AG09309 (cell line): ENCODE results near the gene PHB1.

Experiments used
- DNase-seq: peaks from one replicate; pipeline ENCODE4 v3.0.0-alpha.2; 2010; ENCODE audit warnings: low read depth
- H3K4me3 ChIP-seq: 2 replicates; pipeline ENCODE4 v1.5.1; 2011; ENCODE audit warnings: mild to moderate bottlenecking, low read depth, low read length, moderate library complexity; ENCODE audit not compliant: control insufficient read depth
- CTCF ChIP-seq: IDR thresholded peaks from 2 replicates; pipeline ENCODE4 v1.5.1; 2011; ENCODE audit warnings: mild to moderate bottlenecking, low read depth, low read length, inconsistent platforms; ENCODE audit not compliant: insufficient read depth, control insufficient read depth; ENCODE audit errors: missing control alignments

Gene PHB1

GRCh38 chr17:49384951-49385350, 29.7 kb downstream of the PHB1 start:
- TF ChIP-seq CTCF = no peak
- no peak overlapping the region for H3K4me3 ChIP-seq
- no peak for DNase-seq

GRCh38 chr17:49383060-49383459, 31.6 kb downstream of the PHB1 start:
- DNase-seq = no peak
- no peak for TF ChIP-seq CTCF
- no peak overlapping the region for H3K4me3 ChIP-seq

GRCh38 chr17:49382556-49382955, 32.1 kb downstream of the PHB1 start:
- no peak for TF ChIP-seq CTCF
- no peak overlapping the region for H3K4me3 ChIP-seq
- no peak for DNase-seq

- no peak for TF ChIP-seq CTCF
- no peak overlapping the region for H3K4me3 ChIP-seq
- DNase-seq = no peak
These were observed 32.9 kb downstream of the PHB1 start for GRCh38 chr17:49381793-49382192.

- TF ChIP-seq CTCF = no peak
- H3K4me3 ChIP-seq = no peak overlapping the region
- no peak for DNase-seq
These were observed 33.6 kb downstream of the PHB1 start for GRCh38 chr17:49381033-49381432.

- no peak for DNase-seq
- no peak overlapping the region for H3K4me3 ChIP-seq
- TF ChIP-seq CTCF = no peak
These were observed 34.8 kb downstream of the PHB1 start for GRCh38 chr17:49379926-49380325.

GRCh38 chr17:49378311-49378710, 36.4 kb downstream of the PHB1 start:
- no peak for DNase-seq
- H3K4me3 ChIP-seq = no peak overlapping the region
- no peak for TF ChIP-seq CTCF
